ENCODE data around the gene ANO2.

ANO2 gene

GRCh38 chr12:5561057-5561456 is 384.0 kb downstream of the ANO2 start:
- Histone ChIP-seq H3K4ac (ENCODE audit: low read depth in 1 of 2, low read length in 2 of 2) (no peak overlapping the region), H3K79me1 (replicated peaks; ENCODE audit: low read length, poor library complexity, severe bottlenecking) (no peaks in the 10 kb centered on the region), H3K18ac (ENCODE audit: low read depth in 1 of 2, low read length in 2 of 2) (no peak overlapping the region), H3K14ac (ENCODE audit: low read length in 2 of 2) (no peak overlapping the region), H4K8ac (ENCODE audit: low read length) (no peak overlapping the region), H3K9ac (ENCODE audit: low read length) (no peak overlapping the region), H2BK12ac (ENCODE audit: low read length in 2 of 2) (no peak overlapping the region), H2AK5ac (ENCODE audit: low read length, severe bottlenecking) (no peak overlapping the region), H3K23ac (ENCODE audit: low read length in 2 of 2) (no peak overlapping the region), H3K4me2 (ENCODE audit: low read length, poor library complexity, severe bottlenecking) (no peak overlapping the region), H4K91ac (ENCODE audit: low read length) (no peak overlapping the region), H3K4me3 (ENCODE audit: insufficient read depth in 1 of 2, low read depth in 1 of 2, low read length in 2 of 2) (no peak overlapping the region), H3K27ac (ENCODE audit: low read length, poor library complexity, severe bottlenecking) (no peak overlapping the region), H3K27me3 (ENCODE audit: control insufficient read depth in 1 of 2, insufficient read depth in 1 of 2, low read length in 2 of 2) (peaks cover 5 to 13% of the 10 kb centered on the region in 2 experiments), H2BK120ac (ENCODE audit: low read depth, low read length) (no peak overlapping the region), H3K9me3 (ENCODE audit: control insufficient read depth, low read length) (peaks cover 3% of the 10 kb centered on the region), H2AFZ (ENCODE audit: low read depth, low read length) (no peak overlapping the region), H2BK5ac (ENCODE audit: low read depth, low read length, poor library complexity, severe bottlenecking) (no peak overlapping the region), H3K36me3 (ENCODE audit: control insufficient read depth in 1 of 2, insufficient read depth in 2 of 2, low read depth in 1 of 2, low read length in 2 of 2) (no peaks in the 10 kb centered on the region), H3K4me1 (ENCODE audit: control insufficient read depth, insufficient read depth, low read depth, low read length) (peaks cover 4% of the 10 kb centered on the region), H2BK15ac (ENCODE audit: low read depth, poor library complexity, severe bottlenecking) (no peak overlapping the region)
- no peak for DNase-seq
- 80% methylated on average over 6 of the region's 6 CpGs for WGBS

GRCh38 chr12:5560265-5560664 is 384.8 kb downstream of the ANO2 start:
- WGBS = 75% methylated on average over 3 of the region's 4 CpGs
- no peak overlapping the region for H2BK15ac ChIP-seq (ENCODE audit: low read depth, poor library complexity, severe bottlenecking)
- no peak overlapping the region for H2AFZ ChIP-seq (ENCODE audit: low read depth, low read length)
- DNase-seq = no peak
- H3K4me3 ChIP-seq (ENCODE audit: insufficient read depth in 1 of 2, low read depth in 1 of 2, low read length in 2 of 2) = no peak overlapping the region
- no peak overlapping the region for H2AK5ac ChIP-seq (ENCODE audit: low read length, severe bottlenecking)
- peaks cover 3% of the 10 kb centered on the region for H3K9me3 ChIP-seq (ENCODE audit: control insufficient read depth, low read length)
- no peak overlapping the region for H2BK120ac ChIP-seq (ENCODE audit: low read depth, low read length)
- no peak overlapping the region for H3K14ac ChIP-seq (ENCODE audit: low read length in 2 of 2)
- no peaks in the 10 kb centered on the region for H3K79me1 ChIP-seq (replicated peaks; ENCODE audit: low read length, poor library complexity, severe bottlenecking)
- H3K4ac ChIP-seq (ENCODE audit: low read depth in 1 of 2, low read length in 2 of 2) = no peak overlapping the region
- H3K18ac ChIP-seq (ENCODE audit: low read depth in 1 of 2, low read length in 2 of 2) = no peak overlapping the region
- H2BK12ac ChIP-seq (ENCODE audit: low read length in 2 of 2) = no peak overlapping the region
- no peak overlapping the region for H3K27ac ChIP-seq (ENCODE audit: low read length, poor library complexity, severe bottlenecking)
- H3K36me3 ChIP-seq (ENCODE audit: control insufficient read depth in 1 of 2, insufficient read depth in 2 of 2, low read depth in 1 of 2, low read length in 2 of 2) = no peaks in the 10 kb centered on the region
- peaks cover 5 to 13% of the 10 kb centered on the region in 2 experiments for H3K27me3 ChIP-seq (ENCODE audit: control insufficient read depth in 1 of 2, insufficient read depth in 1 of 2, low read length in 2 of 2)
- H4K91ac ChIP-seq (ENCODE audit: low read length) = no peak overlapping the region
- no peak overlapping the region for H3K4me2 ChIP-seq (ENCODE audit: low read length, poor library complexity, severe bottlenecking)
- no peak overlapping the region for H3K9ac ChIP-seq (ENCODE audit: low read length)
- H3K4me1 ChIP-seq (ENCODE audit: control insufficient read depth, insufficient read depth, low read depth, low read length) = peaks cover 2% of the 10 kb centered on the region
- H3K23ac ChIP-seq (ENCODE audit: low read length in 2 of 2) = no peak overlapping the region
- no peak overlapping the region for H4K8ac ChIP-seq (ENCODE audit: low read length)
- H2BK5ac ChIP-seq (ENCODE audit: low read depth, low read length, poor library complexity, severe bottlenecking) = no peak overlapping the region

GRCh38 chr12:5557906-5558305 is 387.2 kb downstream of the ANO2 start:
- Histone ChIP-seq H2BK15ac (ENCODE audit: low read depth, poor library complexity, severe bottlenecking) (no peak overlapping the region), H3K36me3 (ENCODE audit: control insufficient read depth in 1 of 2, insufficient read depth in 2 of 2, low read depth in 1 of 2, low read length in 2 of 2) (no peaks in the 10 kb centered on the region), H4K91ac (ENCODE audit: low read length) (no peak overlapping the region), H3K27ac (ENCODE audit: low read length, poor library complexity, severe bottlenecking) (no peak overlapping the region), H3K14ac (ENCODE audit: low read length in 2 of 2) (no peak overlapping the region), H3K9me3 (ENCODE audit: control insufficient read depth, low read length) (peaks cover 3% of the 10 kb centered on the region), H3K23ac (ENCODE audit: low read length in 2 of 2) (no peak overlapping the region), H2AFZ (ENCODE audit: low read depth, low read length) (no peak overlapping the region), H2BK5ac (ENCODE audit: low read depth, low read length, poor library complexity, severe bottlenecking) (no peak overlapping the region), H3K4me2 (ENCODE audit: low read length, poor library complexity, severe bottlenecking) (no peak overlapping the region), H2AK5ac (ENCODE audit: low read length, severe bottlenecking) (no peak overlapping the region), H3K4me1 (ENCODE audit: control insufficient read depth, insufficient read depth, low read depth, low read length) (no peaks in the 10 kb centered on the region), H3K79me1 (replicated peaks; ENCODE audit: low read length, poor library complexity, severe bottlenecking) (no peaks in the 10 kb centered on the region), H2BK12ac (ENCODE audit: low read length in 2 of 2) (no peak overlapping the region), H3K27me3 (ENCODE audit: control insufficient read depth in 1 of 2, insufficient read depth in 1 of 2, low read length in 2 of 2) (peaks cover 2 to 10% of the 10 kb centered on the region in 2 experiments), H3K4ac (ENCODE audit: low read depth in 1 of 2, low read length in 2 of 2) (no peak overlapping the region), H3K18ac (ENCODE audit: low read depth in 1 of 2, low read length in 2 of 2) (no peak overlapping the region), H2BK120ac (ENCODE audit: low read depth, low read length) (no peak overlapping the region), H3K9ac (ENCODE audit: low read length) (no peak overlapping the region), H4K8ac (ENCODE audit: low read length) (no peak overlapping the region), H3K4me3 (ENCODE audit: insufficient read depth in 1 of 2, low read depth in 1 of 2, low read length in 2 of 2) (no peak overlapping the region)
- 28% methylated on average over 2 of the region's 4 CpGs for WGBS
- no peak for DNase-seq

- Histone ChIP-seq H3K36me3 (ENCODE audit: control insufficient read depth in 1 of 2, insufficient read depth in 2 of 2, low read depth in 1 of 2, low read length in 2 of 2) (no peaks in the 10 kb centered on the region), H2BK5ac (ENCODE audit: low read depth, low read length, poor library complexity, severe bottlenecking) (no peak overlapping the region), H2BK15ac (ENCODE audit: low read depth, poor library complexity, severe bottlenecking) (no peak overlapping the region), H3K27ac (ENCODE audit: low read length, poor library complexity, severe bottlenecking) (no peak overlapping the region), H2BK120ac (ENCODE audit: low read depth, low read length) (no peak overlapping the region), H4K91ac (ENCODE audit: low read length) (no peak overlapping the region), H3K4ac (ENCODE audit: low read depth in 1 of 2, low read length in 2 of 2) (no peak overlapping the region), H2AFZ (ENCODE audit: low read depth, low read length) (no peak overlapping the region), H2AK5ac (ENCODE audit: low read length, severe bottlenecking) (no peak overlapping the region), H3K9me3 (ENCODE audit: control insufficient read depth, low read length) (peaks cover 3% of the 10 kb centered on the region), H3K79me1 (replicated peaks; ENCODE audit: low read length, poor library complexity, severe bottlenecking) (no peaks in the 10 kb centered on the region), H3K4me1 (ENCODE audit: control insufficient read depth, insufficient read depth, low read depth, low read length) (no peaks in the 10 kb centered on the region), H3K4me2 (ENCODE audit: low read length, poor library complexity, severe bottlenecking) (no peak overlapping the region), H3K4me3 (ENCODE audit: insufficient read depth in 1 of 2, low read depth in 1 of 2, low read length in 2 of 2) (peak overlapping the region in 1 of 2 experiments; percentile 22), H3K14ac (ENCODE audit: low read length in 2 of 2) (no peak overlapping the region), H4K8ac (ENCODE audit: low read length) (no peak overlapping the region), H3K23ac (ENCODE audit: low read length in 2 of 2) (no peak overlapping the region), H3K27me3 (ENCODE audit: control insufficient read depth in 1 of 2, insufficient read depth in 1 of 2, low read length in 2 of 2) (peaks cover 0 to 8% of the 10 kb centered on the region in 2 experiments), H2BK12ac (ENCODE audit: low read length in 2 of 2) (no peak overlapping the region), H3K18ac (ENCODE audit: low read depth in 1 of 2, low read length in 2 of 2) (no peak overlapping the region), H3K9ac (ENCODE audit: low read length) (no peak overlapping the region)
- no peak for DNase-seq
- 81% methylated on average over 5 of the region's 6 CpGs for WGBS
Observed at GRCh38 chr12:5556946-5557673, 387.9 kb downstream of the ANO2 start.

Measured in mesenchymal stem cell (in vitro differentiated cells and primary cell).